ENCODE results near the gene LRRC72. TPM values are rescaled to one million over a fixed set of nuclear protein-coding genes. Genes with fewer than 3 reads are reported as not detected.
A peak's percentile ranks its signal among the peaks of the same experiment; 100 is the strongest.

The LRRC72 gene
- total and polyA plus RNA-seq, 9 of the 15 experiments (the other 6 are each of a cell fraction or from before 2014, with no cell fraction given): 0.10 TPM; not detected in 8

DNA sequence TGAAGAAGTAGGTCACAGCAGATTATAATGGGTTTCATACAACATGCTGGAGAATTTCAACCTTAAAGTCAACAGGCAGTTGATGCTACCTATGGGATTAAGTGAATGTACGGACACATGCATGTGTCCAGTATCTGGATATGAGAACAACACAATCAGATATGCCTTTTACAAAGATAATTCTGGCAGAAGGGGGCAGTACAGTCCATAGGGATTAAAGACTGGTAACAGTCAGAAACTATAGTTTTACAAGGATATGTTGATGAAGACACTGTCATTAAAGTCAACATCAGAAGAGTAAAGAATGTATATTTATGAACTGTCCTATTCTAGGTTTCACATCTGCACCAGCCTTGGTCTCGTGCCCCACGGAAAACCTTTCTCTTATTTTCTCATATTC lies 77.4 kb downstream of the LRRC72 start (continued):
- TF ChIP-seq REST (IDR thresholded peaks at IDR 0.05; ENCODE audit: borderline replicate concordance): peak; percentile 9; the same call in 1 of the 2 replicates
- TF ChIP-seq REST (CRISPR knock-in tag; IDR thresholded peaks at IDR 0.05; ENCODE audit: low read depth): no peak

DNA sequence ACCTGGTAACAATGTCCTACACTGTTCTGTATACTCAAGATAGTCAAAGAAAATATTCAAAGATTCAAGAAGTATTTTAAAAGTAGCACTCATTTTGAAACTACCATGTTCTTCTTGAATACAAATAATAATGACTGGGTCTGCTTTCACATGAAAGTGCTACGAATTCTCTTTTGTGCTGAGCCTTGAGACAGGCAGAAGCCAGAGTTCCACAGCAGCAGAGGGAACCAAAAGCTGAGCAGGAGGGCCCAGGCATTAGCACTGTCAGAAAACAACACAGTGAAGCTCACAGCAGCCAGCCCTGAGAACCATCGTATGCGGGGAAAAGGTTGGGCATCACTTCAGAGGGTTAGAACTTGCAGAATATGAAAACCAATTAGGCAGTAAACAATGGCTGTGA lies 80.1 kb downstream of the LRRC72 start:
- intact Hi-C loops (cut with micrococcal nuclease): no loop called here
- CTCF ChIA-PET (ENCODE audit: low intra/inter-chr PET ratio): no interaction called here
- DNase-seq (ENCODE audit: extremely low read depth in 1 of 4, low spot score in 3 of 4): no peak
- TF ChIP-seq EP300 (IDR thresholded peaks at IDR 0.05; ENCODE audit: low read length): no peak
- no peak for TF ChIP-seq PURB (CRISPR knock-in tag; IDR thresholded peaks at IDR 0.05; ENCODE audit: low read depth)
- TF ChIP-seq FOXA3 (CRISPR knock-in tag; conservative IDR thresholded peaks at IDR 0.05 in 1 of 2, IDR thresholded peaks at IDR 0.05 in 1 of 2): no peak
- TF ChIP-seq MYNN (IDR thresholded peaks at IDR 0.05): no peak
- no peak for TF ChIP-seq MYNN (CRISPR knock-in tag; IDR thresholded peaks at IDR 0.05)
- no peak for TF ChIP-seq SETDB1 (IDR thresholded peaks at IDR 0.05; ENCODE audit: low read length)
- TF ChIP-seq, protein P1, sequence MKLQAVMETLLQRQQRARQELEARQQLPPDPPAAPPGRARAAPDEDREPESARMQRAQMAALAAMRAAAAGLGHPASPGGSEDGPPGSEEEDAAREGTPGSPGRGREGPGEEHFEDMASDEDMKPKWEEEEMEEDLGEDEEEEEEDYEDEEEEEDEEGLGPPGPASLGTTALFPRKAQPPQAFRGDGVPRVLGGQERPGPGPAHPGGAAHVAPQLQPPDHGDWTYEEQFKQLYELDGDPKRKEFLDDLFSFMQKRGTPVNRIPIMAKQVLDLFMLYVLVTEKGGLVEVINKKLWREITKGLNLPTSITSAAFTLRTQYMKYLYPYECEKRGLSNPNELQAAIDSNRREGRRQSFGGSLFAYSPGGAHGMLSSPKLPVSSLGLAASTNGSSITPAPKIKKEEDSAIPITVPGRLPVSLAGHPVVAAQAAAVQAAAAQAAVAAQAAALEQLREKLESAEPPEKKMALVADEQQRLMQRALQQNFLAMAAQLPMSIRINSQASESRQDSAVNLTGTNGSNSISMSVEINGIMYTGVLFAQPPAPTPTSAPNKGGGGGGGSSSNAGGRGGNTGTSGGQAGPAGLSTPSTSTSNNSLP (IDR thresholded peaks at IDR 0.05; ENCODE audit: borderline replicate concordance, low read depth, low read length): no peak
- TF ChIP-seq NELFE (IDR thresholded peaks at IDR 0.05; ENCODE audit: insufficient read depth, insufficient read length): no peak
- TF ChIP-seq FOXM1 (IDR thresholded peaks at IDR 0.05; ENCODE audit: low read depth): no peak
- TF ChIP-seq FOXM1 (CRISPR knock-in tag; IDR thresholded peaks at IDR 0.05; ENCODE audit: low read depth): no peak
- no peak for TF ChIP-seq HNRNPL (IDR thresholded peaks at IDR 0.05; ENCODE audit: low read depth, low read length)

More for the DNA sequence above, 80.1 kb downstream of the LRRC72 start:
- Histone ChIP-seq H3K9ac (ENCODE audit: insufficient read depth in 1 of 2, low read depth in 2 of 2, low read length in 2 of 2) (no peak overlapping the region), H3K9me1 (ENCODE audit: control insufficient read depth, insufficient read depth, low read length) (no peaks in the 10 kb centered on the region), H3K4me2 (ENCODE audit: insufficient read depth, low read length) (no peak overlapping the region), H3K4me3 (no peak overlapping the region), H3K36me3 (ENCODE audit: control insufficient read depth, insufficient read depth, low read length) (peaks cover 84% of the 10 kb centered on the region), H4K20me1 (replicated peaks; ENCODE audit: control insufficient read depth, insufficient read depth, low read length) (no peaks in the 10 kb centered on the region), H3K9me3 (replicated peaks; ENCODE audit: control insufficient read depth, insufficient read depth, low read depth, low read length) (no peaks in the 10 kb centered on the region), H3K4me1 (replicated peaks in 1 of 2; ENCODE audit: control insufficient read depth in 2 of 2, insufficient read depth in 2 of 2, low read length in 2 of 2) (no peaks in the 10 kb centered on the region), H3K27me3 (ENCODE audit: control insufficient read depth in 2 of 2, insufficient read depth in 2 of 2, low read length in 2 of 2) (no peaks in the 10 kb centered on the region), H2AFZ (ENCODE audit: low read depth, low read length) (no peak overlapping the region), H3K27ac (ENCODE audit: extremely low read depth, low read depth, low read length) (no peak overlapping the region), H3K79me2 (ENCODE audit: control insufficient read depth, insufficient read depth, low read length) (no peaks in the 10 kb centered on the region)
- no TSS peak for BruUV-seq (replicated peaks)
- FAIRE-seq (no peak), ATAC-seq (no peak)
- in situ Hi-C loops (cut with MboI): no loop called here
- POLR2A ChIA-PET: no interaction called here
- WGBS (ENCODE audit: insufficient coverage, low coverage, missing lambda C conversion rate): 88% methylated on average over 3 of the region's 3 CpGs
